COLO668 (cell line): ENCODE data around the gene CCK.
A peak's percentile ranks its signal among the peaks of the same experiment; 100 is the strongest.
"Not testable (repeated sequence)": the region's sequence is repeated elsewhere in the genome, so short reads cannot be mapped to it uniquely, and the experiment has no call there.

Experiments
- DNase-seq: peaks from one replicate; lab custom pipeline; 2025; ENCODE audit not compliant: unreplicated experiment; lab: John Stamatoyannopoulos, UW

Gene CCK, protein sequence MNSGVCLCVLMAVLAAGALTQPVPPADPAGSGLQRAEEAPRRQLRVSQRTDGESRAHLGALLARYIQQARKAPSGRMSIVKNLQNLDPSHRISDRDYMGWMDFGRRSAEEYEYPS

DNA sequence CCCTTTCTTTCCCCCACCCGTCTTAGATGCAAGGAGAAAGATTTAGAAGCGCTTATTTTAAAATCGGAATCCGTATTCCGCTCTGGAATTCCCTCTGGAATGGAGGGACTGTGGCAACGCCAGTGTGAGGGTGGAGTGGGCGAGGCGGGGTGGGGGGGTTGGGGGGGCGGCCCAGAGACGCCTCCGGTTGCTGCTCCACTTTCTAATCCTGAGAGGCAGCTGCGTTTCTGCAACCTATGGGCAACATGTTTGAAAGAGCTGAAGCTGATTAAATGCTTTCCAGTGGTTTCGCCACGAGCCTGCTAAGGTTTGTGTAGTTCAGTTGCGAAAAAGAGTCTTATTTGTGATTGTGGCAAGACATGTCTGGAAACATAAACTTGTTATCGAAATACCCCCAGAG, at the start of gene CCK:
Gene CCK, minus strand, starts transcription at position 101 of the 400 bp plus-strand sequence. CDS start 2,555 bp downstream, outside the sequence.
- DNase-seq = no peak

- DNase-seq = no peak
These were observed 48.4 kb upstream of the CCK start for GRCh38 chr3:42314411-42314810.

- no peak for DNase-seq
These were observed 42.7 kb upstream of the CCK start for GRCh38 chr3:42308651-42309050.

- no peak for DNase-seq
These were observed 40.5 kb upstream of the CCK start for GRCh38 chr3:42306499-42306898.

DNA sequence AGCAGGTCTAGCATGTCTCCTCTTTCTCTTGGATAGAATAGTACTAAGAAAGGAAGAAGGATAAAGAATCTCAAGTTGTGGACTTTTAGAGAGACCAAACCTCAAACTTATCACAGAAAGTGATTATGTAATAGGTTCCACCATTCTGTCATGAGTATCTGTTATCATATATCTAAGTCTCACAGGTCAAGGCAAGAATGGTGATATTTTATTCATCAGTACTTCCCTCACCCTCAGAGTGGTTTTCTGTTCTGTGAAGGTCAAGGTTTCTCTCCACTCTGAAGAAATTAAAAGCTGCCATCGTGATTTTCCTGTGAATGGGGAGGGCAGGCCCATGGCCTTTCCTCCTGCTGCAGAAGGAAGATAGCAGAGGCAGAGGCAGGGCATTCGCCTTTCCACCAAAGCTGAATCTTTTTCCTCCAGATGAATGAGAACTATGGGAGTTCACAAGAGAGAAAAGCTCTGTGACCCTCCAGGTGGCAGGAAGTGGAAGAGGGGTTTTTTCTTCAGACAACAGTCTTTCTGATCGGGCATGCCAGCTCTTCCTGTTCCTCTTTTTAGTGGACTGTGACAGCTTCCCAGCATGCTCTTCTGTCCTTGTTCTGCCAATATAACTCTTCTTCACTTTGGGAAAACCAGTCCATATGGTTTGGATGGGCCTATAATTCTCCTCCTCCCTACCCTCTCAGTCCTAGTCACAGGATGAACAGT, 37.1 kb upstream of the CCK start:
- DNase-seq = no peak

GRCh38 chr3:42301446-42302175, 35.6 kb upstream of the CCK start:
- no peak for DNase-seq

DNA sequence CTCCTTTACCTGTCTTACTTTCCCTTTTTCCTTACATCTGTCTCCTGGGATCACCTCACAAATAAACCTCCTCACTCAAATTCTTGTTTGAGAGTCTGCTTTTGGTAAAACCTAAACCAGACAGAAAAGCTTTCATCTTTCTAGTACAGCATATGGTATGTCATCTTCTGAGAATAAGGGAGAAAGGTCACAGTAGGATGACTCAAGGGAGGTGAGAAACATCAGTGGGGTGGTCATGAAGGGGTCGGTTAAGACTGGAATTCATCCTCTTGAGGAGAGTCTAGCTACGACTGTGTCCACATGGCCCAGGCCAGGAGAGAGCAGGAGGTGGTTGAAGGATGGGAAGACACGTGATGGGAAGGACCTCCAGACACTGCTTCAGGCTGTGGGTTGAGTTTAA, 34.8 kb upstream of the CCK start:
- no peak for DNase-seq

DNA sequence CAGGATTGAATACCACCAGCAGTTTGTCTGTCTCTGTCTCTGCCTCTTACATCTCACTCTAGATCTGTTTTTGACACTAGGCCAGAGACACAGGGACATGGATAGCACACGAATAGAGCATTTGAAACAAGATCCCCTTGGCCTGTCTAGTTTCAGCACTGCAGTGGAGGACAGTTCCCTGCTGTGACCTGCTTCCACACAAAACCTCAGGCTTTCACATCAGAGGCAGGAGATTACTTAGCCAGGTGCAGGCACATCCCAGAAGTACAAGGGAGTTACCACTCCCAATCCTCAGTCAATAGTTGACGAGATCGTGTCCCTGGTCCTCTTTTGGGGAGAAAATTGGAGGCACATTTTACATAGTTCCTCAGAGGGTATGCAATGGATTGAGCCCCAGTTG, 34.0 kb upstream of the CCK start:
- no peak for DNase-seq

- no peak for DNase-seq
These were observed 32.3 kb upstream of the CCK start for GRCh38 chr3:42298259-42298658.

DNA sequence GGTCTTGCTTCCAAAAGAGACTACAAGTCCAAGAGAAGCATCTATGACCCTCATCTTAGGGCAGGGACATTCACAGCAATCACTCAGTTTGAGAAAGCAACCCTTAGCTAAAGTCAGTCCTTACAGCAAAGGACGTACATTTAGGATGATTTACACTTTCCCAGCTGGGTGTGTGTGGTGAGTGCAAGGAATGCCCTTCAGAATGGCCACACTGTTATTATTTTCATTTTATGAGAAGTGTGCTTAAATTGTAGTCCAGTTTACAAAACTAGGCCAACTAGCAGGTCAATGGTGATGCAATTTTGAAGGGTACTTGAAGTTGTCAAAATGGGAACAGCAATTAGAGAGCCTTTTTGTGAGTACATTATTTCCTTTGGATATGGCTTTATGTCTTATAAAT, 26.0 kb upstream of the CCK start:
- DNase-seq = no peak

GRCh38 chr3:42290966-42291714, 25.2 kb upstream of the CCK start:
- DNase-seq = no peak

DNA sequence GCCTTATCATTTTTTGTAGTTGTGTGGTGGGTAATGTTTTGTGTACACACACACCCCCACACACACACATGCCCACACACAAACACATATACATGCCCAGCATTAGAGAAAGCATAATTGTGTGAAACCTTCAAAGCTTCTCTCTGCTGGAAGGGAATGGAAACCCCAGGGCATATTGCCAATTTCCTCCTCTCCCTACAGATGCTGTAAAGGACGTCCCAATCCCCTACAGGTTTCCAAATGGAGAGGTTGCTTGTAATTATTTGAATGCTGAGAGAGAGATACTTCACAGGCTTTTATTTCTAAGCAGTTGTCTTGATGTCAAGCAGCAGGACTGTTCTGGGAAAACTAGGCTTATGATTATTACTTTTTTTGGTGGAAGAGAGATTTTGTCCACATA, 23.0 kb upstream of the CCK start:
- no peak for DNase-seq

DNA sequence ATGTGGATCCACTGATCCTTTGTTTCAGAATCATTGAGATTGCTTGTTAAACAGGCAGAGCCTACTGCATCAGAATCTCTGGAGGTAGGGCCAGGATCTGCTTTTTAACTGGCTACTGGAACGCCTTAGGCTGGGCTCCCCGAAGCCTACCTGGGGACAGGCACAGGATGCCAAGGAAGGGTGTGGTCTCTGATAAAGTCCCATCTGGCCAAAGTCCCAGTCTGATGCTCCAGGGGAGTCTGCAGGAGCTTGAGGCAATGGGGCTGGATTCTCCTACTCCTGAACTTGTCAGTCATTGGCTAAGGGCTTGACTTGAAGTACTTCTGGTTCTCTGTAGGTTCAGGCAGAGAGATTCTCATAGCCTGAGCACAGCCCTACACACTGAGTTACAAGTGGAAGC, 22.4 kb upstream of the CCK start:
- DNase-seq = no peak

DNA sequence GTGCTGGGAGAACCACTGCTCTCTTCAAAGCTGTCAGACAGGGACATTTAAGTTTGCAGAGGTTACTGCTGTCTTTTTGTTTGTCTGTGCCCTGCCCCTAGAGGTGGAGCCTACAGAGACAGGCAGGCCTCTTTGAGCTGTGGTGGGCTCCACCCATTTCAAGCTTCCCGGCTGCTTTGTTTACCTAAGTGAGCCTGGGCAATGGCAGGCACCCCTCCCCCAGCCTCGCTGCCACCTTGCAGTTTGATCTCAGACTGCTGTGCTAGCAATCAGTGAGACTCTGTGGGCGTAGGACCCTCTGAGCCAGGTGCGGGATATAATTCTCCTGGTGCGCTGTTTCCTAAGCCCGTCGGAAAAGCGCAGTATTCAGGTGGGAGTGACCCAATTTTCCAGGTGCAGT, 21.4 kb upstream of the CCK start:
- not testable (repeated sequence) for DNase-seq

DNA sequence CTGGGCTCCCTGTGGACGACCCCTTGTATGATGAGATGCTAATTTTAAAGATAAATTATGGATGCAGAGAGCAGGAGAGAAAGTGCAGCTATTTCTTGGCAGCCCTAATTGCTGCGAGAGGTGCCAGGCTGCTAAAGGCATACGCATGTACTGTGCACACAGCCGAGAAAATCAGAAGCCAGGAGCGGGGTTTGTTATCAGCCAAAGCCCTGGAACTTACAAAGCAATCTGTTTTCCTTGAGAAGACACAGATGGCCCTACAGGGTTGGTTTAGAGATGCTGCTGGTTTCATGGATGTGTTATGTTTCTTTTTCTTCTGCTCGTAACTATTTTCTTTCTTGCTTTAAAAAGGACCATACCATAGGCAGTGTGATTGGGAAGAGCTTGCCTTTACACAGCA, 11.7 kb upstream of the CCK start:
- DNase-seq = no peak

- DNase-seq = no peak
These were observed 10.5 kb upstream of the CCK start for GRCh38 chr3:42276141-42277132.

- no peak for DNase-seq
These were observed 9.2 kb upstream of the CCK start for GRCh38 chr3:42275217-42275616.

GRCh38 chr3:42274266-42274665, 8.3 kb upstream of the CCK start:
- no peak for DNase-seq

DNA sequence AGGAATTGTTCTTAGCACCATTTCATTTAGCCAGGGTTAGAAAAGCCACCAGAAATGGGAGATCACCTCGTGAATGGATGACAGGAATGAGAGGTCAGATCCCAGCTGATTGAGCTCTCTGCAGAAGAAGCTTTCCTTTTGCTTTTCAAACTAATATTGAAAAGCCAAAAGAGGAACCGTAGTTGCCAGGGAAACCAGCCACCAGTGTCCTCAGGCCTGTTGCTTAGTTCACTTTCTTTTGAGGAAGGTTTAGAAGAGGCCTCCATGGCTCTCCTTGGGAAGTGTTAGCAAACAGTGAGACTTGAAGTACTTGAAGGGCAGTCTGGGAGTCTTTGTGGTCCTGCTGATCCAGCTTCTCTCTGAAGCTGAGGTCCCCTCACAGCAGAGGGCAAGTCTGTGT, 7.4 kb upstream of the CCK start:
- no peak for DNase-seq

- no peak for DNase-seq
These were observed 5.8 kb upstream of the CCK start for GRCh38 chr3:42271786-42272185.

DNA sequence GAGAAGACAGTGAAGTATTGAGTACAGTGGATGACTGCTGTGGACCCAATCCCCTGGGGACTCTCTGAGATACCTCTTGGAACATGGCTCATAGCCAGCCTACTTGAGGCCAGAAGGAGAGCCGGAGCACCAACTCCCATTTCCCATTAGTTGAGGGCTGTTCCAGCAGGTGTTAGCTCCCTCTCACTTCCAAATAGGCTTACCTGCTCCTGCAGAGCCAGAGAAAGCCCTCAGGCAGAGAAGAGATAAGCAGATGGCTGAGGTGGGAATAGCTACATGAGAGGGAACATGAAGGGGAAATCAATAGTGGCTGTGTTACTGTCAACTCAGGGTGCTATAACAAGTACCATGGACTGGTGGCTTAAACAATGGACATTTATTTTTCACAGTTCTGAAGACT, 4.6 kb upstream of the CCK start:
- peak; percentile 46 for DNase-seq
